Measurements from ENCODE around the gene SOX30.

DNA sequence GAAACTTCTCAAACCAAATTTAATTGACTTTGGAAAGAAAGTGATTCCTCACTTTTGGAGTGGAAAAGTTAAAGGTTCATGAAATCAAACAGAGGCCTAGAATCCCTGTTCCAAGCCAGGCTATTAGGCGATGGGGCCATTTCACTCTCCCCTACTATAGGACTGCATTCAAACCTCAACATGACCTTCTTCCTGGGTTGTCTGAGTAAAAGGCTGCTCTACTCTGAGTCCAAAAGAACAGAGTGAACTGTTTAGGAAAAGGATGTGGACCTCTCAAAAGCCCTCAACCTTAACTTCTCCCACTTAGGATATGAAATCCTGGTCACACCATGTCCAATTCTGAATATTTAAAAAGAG lies 34.9 kb upstream of the SOX30 start:
- no peak for TF ChIP-seq POLR2AphosphoS5 (IDR thresholded peaks at IDR 0.05; ENCODE audit: low read depth, low read length)
- TF ChIP-seq POLR2A (IDR thresholded peaks at IDR 0.05; ENCODE audit: low read depth, low read length): no peak
- TF ChIP-seq TAF1 (IDR thresholded peaks at IDR 0.05; ENCODE audit: low read depth, low read length): no peak
